ENCODE measurements around the gene MPRIP. TPM values are rescaled to one million over a fixed set of nuclear protein-coding genes. Genes with fewer than 3 reads are reported as not detected.

The MPRIP gene
- polyA plus RNA-seq, 1 donor from 2014 or later = 47.3 TPM

GRCh38 chr17:17216236-17216635 lies 174.0 kb downstream of the MPRIP start:
- H3K27ac ChIP-seq (ENCODE audit: low read length) = no peak overlapping the region
- no peaks in the 10 kb centered on the region for H3K36me3 ChIP-seq (ENCODE audit: insufficient read depth, low read length)
- no peak overlapping the region for H2AFZ ChIP-seq (ENCODE audit: low read depth, low read length)

GRCh38 chr17:17216776-17217175 lies 174.5 kb downstream of the MPRIP start:
- no peaks in the 10 kb centered on the region for H3F3A ChIP-seq (ENCODE audit: insufficient read depth, low read length, poor library complexity, severe bottlenecking)
- H3K36me3 ChIP-seq (ENCODE audit: insufficient read depth, low read length) = no peaks in the 10 kb centered on the region
- no peaks in the 10 kb centered on the region for H3K9me3 ChIP-seq (ENCODE audit: low read length)
- no peaks in the 10 kb centered on the region for H3K79me2 ChIP-seq (replicated peaks; ENCODE audit: insufficient read depth, low read length)
- no peaks in the 10 kb centered on the region for H3K9me2 ChIP-seq (ENCODE audit: insufficient read depth, low read length)
- no peaks in the 10 kb centered on the region for H3K27me3 ChIP-seq (ENCODE audit: insufficient read depth, low read depth, low read length)
- H2AFZ ChIP-seq (ENCODE audit: low read depth, low read length) = no peak overlapping the region
- H4K20me1 ChIP-seq (ENCODE audit: insufficient read depth) = no peaks in the 10 kb centered on the region
- TF ChIP-seq EP300 (conservative IDR thresholded peaks at IDR 0.05; ENCODE audit: poor library complexity, severe bottlenecking) = no peak
- TF ChIP-seq EZH2 (IDR thresholded peaks at IDR 0.05; ENCODE audit: borderline replicate concordance, insufficient read depth, low read length, poor library complexity, severe bottlenecking) = no peak
- no peak for TF ChIP-seq POLR2AphosphoS5 (IDR thresholded peaks at IDR 0.05)
- TF ChIP-seq, protein P1, sequence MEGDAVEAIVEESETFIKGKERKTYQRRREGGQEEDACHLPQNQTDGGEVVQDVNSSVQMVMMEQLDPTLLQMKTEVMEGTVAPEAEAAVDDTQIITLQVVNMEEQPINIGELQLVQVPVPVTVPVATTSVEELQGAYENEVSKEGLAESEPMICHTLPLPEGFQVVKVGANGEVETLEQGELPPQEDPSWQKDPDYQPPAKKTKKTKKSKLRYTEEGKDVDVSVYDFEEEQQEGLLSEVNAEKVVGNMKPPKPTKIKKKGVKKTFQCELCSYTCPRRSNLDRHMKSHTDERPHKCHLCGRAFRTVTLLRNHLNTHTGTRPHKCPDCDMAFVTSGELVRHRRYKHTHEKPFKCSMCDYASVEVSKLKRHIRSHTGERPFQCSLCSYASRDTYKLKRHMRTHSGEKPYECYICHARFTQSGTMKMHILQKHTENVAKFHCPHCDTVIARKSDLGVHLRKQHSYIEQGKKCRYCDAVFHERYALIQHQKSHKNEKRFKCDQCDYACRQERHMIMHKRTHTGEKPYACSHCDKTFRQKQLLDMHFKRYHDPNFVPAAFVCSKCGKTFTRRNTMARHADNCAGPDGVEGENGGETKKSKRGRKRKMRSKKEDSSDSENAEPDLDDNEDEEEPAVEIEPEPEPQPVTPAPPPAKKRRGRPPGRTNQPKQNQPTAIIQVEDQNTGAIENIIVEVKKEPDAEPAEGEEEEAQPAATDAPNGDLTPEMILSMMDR (IDR thresholded peaks at IDR 0.05; ENCODE audit: poor library complexity, severe bottlenecking) = no peak
- no peak for TF ChIP-seq TAF1 (IDR thresholded peaks at IDR 0.05; ENCODE audit: low read depth)
- no peak for TF ChIP-seq RAD21 (conservative IDR thresholded peaks at IDR 0.05)
- H3K4me3 ChIP-seq (ENCODE audit: low read length) = no peak overlapping the region
- no peak overlapping the region for H3K4me2 ChIP-seq (ENCODE audit: low read length)
- no peak overlapping the region for H3K9ac ChIP-seq (ENCODE audit: low read length)
- H3K27ac ChIP-seq (ENCODE audit: low read length) = no peak overlapping the region

More at GRCh38 chr17:17216236-17216635, 174.0 kb downstream of the MPRIP start:
- Histone ChIP-seq H3F3A (ENCODE audit: insufficient read depth, low read length, poor library complexity, severe bottlenecking) (no peaks in the 10 kb centered on the region), H3K9ac (ENCODE audit: low read length) (no peak overlapping the region), H3K79me2 (replicated peaks; ENCODE audit: insufficient read depth, low read length) (no peaks in the 10 kb centered on the region), H3K27me3 (ENCODE audit: insufficient read depth, low read depth, low read length) (no peaks in the 10 kb centered on the region), H3K4me3 (ENCODE audit: low read length) (no peak overlapping the region), H4K20me1 (ENCODE audit: insufficient read depth) (no peaks in the 10 kb centered on the region), H3K4me2 (ENCODE audit: low read length) (no peak overlapping the region), H3K9me3 (ENCODE audit: low read length) (no peaks in the 10 kb centered on the region), H3K9me2 (ENCODE audit: insufficient read depth, low read length) (no peaks in the 10 kb centered on the region)
- TF ChIP-seq EP300 (conservative IDR thresholded peaks at IDR 0.05; ENCODE audit: poor library complexity, severe bottlenecking) (no peak), TAF1 (IDR thresholded peaks at IDR 0.05; ENCODE audit: low read depth) (no peak), SMC3 (conservative IDR thresholded peaks at IDR 0.05; ENCODE audit: poor library complexity) (no peak), EZH2 (IDR thresholded peaks at IDR 0.05; ENCODE audit: borderline replicate concordance, insufficient read depth, low read length, poor library complexity, severe bottlenecking) (no peak), RAD21 (conservative IDR thresholded peaks at IDR 0.05) (no peak), POLR2AphosphoS5 (IDR thresholded peaks at IDR 0.05) (no peak), MXI1 (conservative IDR thresholded peaks at IDR 0.05; ENCODE audit: poor library complexity, severe bottlenecking) (no peak)
- TF ChIP-seq, protein P2, sequence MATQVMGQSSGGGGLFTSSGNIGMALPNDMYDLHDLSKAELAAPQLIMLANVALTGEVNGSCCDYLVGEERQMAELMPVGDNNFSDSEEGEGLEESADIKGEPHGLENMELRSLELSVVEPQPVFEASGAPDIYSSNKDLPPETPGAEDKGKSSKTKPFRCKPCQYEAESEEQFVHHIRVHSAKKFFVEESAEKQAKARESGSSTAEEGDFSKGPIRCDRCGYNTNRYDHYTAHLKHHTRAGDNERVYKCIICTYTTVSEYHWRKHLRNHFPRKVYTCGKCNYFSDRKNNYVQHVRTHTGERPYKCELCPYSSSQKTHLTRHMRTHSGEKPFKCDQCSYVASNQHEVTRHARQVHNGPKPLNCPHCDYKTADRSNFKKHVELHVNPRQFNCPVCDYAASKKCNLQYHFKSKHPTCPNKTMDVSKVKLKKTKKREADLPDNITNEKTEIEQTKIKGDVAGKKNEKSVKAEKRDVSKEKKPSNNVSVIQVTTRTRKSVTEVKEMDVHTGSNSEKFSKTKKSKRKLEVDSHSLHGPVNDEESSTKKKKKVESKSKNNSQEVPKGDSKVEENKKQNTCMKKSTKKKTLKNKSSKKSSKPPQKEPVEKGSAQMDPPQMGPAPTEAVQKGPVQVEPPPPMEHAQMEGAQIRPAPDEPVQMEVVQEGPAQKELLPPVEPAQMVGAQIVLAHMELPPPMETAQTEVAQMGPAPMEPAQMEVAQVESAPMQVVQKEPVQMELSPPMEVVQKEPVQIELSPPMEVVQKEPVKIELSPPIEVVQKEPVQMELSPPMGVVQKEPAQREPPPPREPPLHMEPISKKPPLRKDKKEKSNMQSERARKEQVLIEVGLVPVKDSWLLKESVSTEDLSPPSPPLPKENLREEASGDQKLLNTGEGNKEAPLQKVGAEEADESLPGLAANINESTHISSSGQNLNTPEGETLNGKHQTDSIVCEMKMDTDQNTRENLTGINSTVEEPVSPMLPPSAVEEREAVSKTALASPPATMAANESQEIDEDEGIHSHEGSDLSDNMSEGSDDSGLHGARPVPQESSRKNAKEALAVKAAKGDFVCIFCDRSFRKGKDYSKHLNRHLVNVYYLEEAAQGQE (IDR thresholded peaks at IDR 0.05; ENCODE audit: borderline replicate concordance) = no peak
- TF ChIP-seq, protein P1 (IDR thresholded peaks at IDR 0.05; ENCODE audit: poor library complexity, severe bottlenecking) = no peak
